ENCODE results near the gene IDI1.

IDI1 gene

GRCh38 chr10:1029838-1030237, 19.1 kb downstream of the IDI1 start:
- no CpG with 5 or more reads among the region's 7 CpGs for WGBS (ENCODE audit: extremely low coverage, insufficient coverage, low lambda C conversion rate)

GRCh38 chr10:1026578-1026977, 22.3 kb downstream of the IDI1 start:
- H3K4me2 ChIP-seq (ENCODE audit: low read length) = no peak overlapping the region
- H3K9ac ChIP-seq (ENCODE audit: low read length) = no peak overlapping the region
- DNase-seq = no peak
- no peak overlapping the region for H2AK5ac ChIP-seq (ENCODE audit: low read length)
- no peak overlapping the region for H2BK15ac ChIP-seq (replicated peaks; ENCODE audit: low read depth)
- H2BK120ac ChIP-seq (ENCODE audit: low read depth, low read length) = no peak overlapping the region
- H3K4me1 ChIP-seq (ENCODE audit: control insufficient read depth, low read depth, low read length) = no peaks in the 10 kb centered on the region
- H3K23ac ChIP-seq (ENCODE audit: low read length) = no peak overlapping the region
- H3K27ac ChIP-seq (ENCODE audit: low read depth, low read length) = no peak overlapping the region
- H3K27me3 ChIP-seq (ENCODE audit: insufficient read depth, low read length, poor library complexity) = no peaks in the 10 kb centered on the region
- H4K5ac ChIP-seq (ENCODE audit: low read length) = no peak overlapping the region
- H3K56ac ChIP-seq (ENCODE audit: low read length) = no peak overlapping the region
- no peaks in the 10 kb centered on the region for H3K79me2 ChIP-seq (ENCODE audit: control insufficient read depth, insufficient read depth, low read length)
- H2BK5ac ChIP-seq (ENCODE audit: low read length) = no peak overlapping the region
- no peak overlapping the region for H3K4me3 ChIP-seq (ENCODE audit: low read length)
- WGBS (ENCODE audit: extremely low coverage, insufficient coverage, low lambda C conversion rate) = no CpG with 5 or more reads among the region's 6 CpGs
- H4K8ac ChIP-seq (ENCODE audit: low read depth, low read length) = no peak overlapping the region
- no peaks in the 10 kb centered on the region for H3K36me3 ChIP-seq (ENCODE audit: control insufficient read depth, insufficient read depth, low read length)
- H3K79me1 ChIP-seq (ENCODE audit: low read length) = no peaks in the 10 kb centered on the region
- no peak overlapping the region for H3K4ac ChIP-seq (ENCODE audit: low read depth, low read length)
- H3K18ac ChIP-seq (ENCODE audit: low read length) = no peak overlapping the region

More at GRCh38 chr10:1029838-1030237, 19.1 kb downstream of the IDI1 start:
- H3K79me1 ChIP-seq (ENCODE audit: low read length) = no peaks in the 10 kb centered on the region
- no peak overlapping the region for H4K8ac ChIP-seq (ENCODE audit: low read depth, low read length)
- H2BK15ac ChIP-seq (replicated peaks; ENCODE audit: low read depth) = no peak overlapping the region
- H2BK5ac ChIP-seq (ENCODE audit: low read length) = no peak overlapping the region
- H3K4me3 ChIP-seq (ENCODE audit: low read length) = no peak overlapping the region
- H3K56ac ChIP-seq (ENCODE audit: low read length) = no peak overlapping the region
- no peak overlapping the region for H3K23ac ChIP-seq (ENCODE audit: low read length)
- no peak overlapping the region for H2BK120ac ChIP-seq (ENCODE audit: low read depth, low read length)
- DNase-seq = no peak
- H3K27me3 ChIP-seq (ENCODE audit: insufficient read depth, low read length, poor library complexity) = no peaks in the 10 kb centered on the region
- no peak overlapping the region for H2AK5ac ChIP-seq (ENCODE audit: low read length)
- H3K79me2 ChIP-seq (ENCODE audit: control insufficient read depth, insufficient read depth, low read length) = no peaks in the 10 kb centered on the region
- no peak overlapping the region for H3K4me2 ChIP-seq (ENCODE audit: low read length)
- no peak overlapping the region for H4K5ac ChIP-seq (ENCODE audit: low read length)
- no peak overlapping the region for H3K18ac ChIP-seq (ENCODE audit: low read length)
- H3K27ac ChIP-seq (ENCODE audit: low read depth, low read length) = no peak overlapping the region
- no peak overlapping the region for H3K9ac ChIP-seq (ENCODE audit: low read length)
- no peaks in the 10 kb centered on the region for H3K36me3 ChIP-seq (ENCODE audit: control insufficient read depth, insufficient read depth, low read length)
- no peak overlapping the region for H3K4ac ChIP-seq (ENCODE audit: low read depth, low read length)
- no peaks in the 10 kb centered on the region for H3K4me1 ChIP-seq (ENCODE audit: control insufficient read depth, low read depth, low read length)

GRCh38 chr10:1025683-1026082, 23.2 kb downstream of the IDI1 start, which contains the start of gene IDI2:
Gene IDI2 (minus strand): TSS chr10:1025859. CDS start chr10:1024723, 1,136 bp downstream.
- Histone ChIP-seq H2AK5ac (ENCODE audit: low read length) (no peak within 1 kb of the TSS), H2BK5ac (ENCODE audit: low read length) (no peak within 1 kb of the TSS), H3K79me1 (ENCODE audit: low read length) (no peaks in the 10 kb centered on the region), H3K27me3 (ENCODE audit: insufficient read depth, low read length, poor library complexity) (no peaks in the 10 kb centered on the region), H3K4ac (ENCODE audit: low read depth, low read length) (no peak within 1 kb of the TSS), H3K27ac (ENCODE audit: low read depth, low read length) (no peak within 1 kb of the TSS), H4K8ac (ENCODE audit: low read depth, low read length) (no peak within 1 kb of the TSS), H4K5ac (ENCODE audit: low read length) (no peak within 1 kb of the TSS), H3K4me2 (ENCODE audit: low read length) (no peak within 1 kb of the TSS), H3K23ac (ENCODE audit: low read length) (no peak within 1 kb of the TSS), H3K4me1 (ENCODE audit: control insufficient read depth, low read depth, low read length) (no peaks in the 10 kb centered on the region), H3K9ac (ENCODE audit: low read length) (no peak within 1 kb of the TSS), H3K79me2 (ENCODE audit: control insufficient read depth, insufficient read depth, low read length) (no peaks in the 10 kb centered on the region), H3K18ac (ENCODE audit: low read length) (no peak within 1 kb of the TSS), H2BK120ac (ENCODE audit: low read depth, low read length) (no peak within 1 kb of the TSS), H3K4me3 (ENCODE audit: low read length) (no peak within 1 kb of the TSS), H2BK15ac (replicated peaks; ENCODE audit: low read depth) (no peak within 1 kb of the TSS), H3K56ac (ENCODE audit: low read length) (no peak within 1 kb of the TSS), H3K36me3 (ENCODE audit: control insufficient read depth, insufficient read depth, low read length) (no peaks in the 10 kb centered on the region)
- no CpG with 5 or more reads among the region's 1 CpG for WGBS (ENCODE audit: extremely low coverage, insufficient coverage, low lambda C conversion rate)
- no peak for DNase-seq

GRCh38 chr10:1024103-1024502, 24.8 kb downstream of the IDI1 start:
- no CpG with 5 or more reads among the region's 12 CpGs for WGBS (ENCODE audit: extremely low coverage, insufficient coverage, low lambda C conversion rate)
- Histone ChIP-seq H3K79me1 (ENCODE audit: low read length) (no peaks in the 10 kb centered on the region), H3K23ac (ENCODE audit: low read length) (no peak overlapping the region)

GRCh38 chr10:1022413-1022812, 26.5 kb downstream of the IDI1 start:
- no CpG with 5 or more reads among the region's 12 CpGs for WGBS (ENCODE audit: extremely low coverage, insufficient coverage, low lambda C conversion rate)
- H3K4me2 ChIP-seq (ENCODE audit: low read length) = no peak overlapping the region

More at GRCh38 chr10:1024103-1024502, 24.8 kb downstream of the IDI1 start:
- no peak for DNase-seq
- H3K36me3 ChIP-seq (ENCODE audit: control insufficient read depth, insufficient read depth, low read length) = peaks cover 6% of the 10 kb centered on the region
- H2BK15ac ChIP-seq (replicated peaks; ENCODE audit: low read depth) = no peak overlapping the region
- H3K4ac ChIP-seq (ENCODE audit: low read depth, low read length) = no peak overlapping the region
- no peak overlapping the region for H4K8ac ChIP-seq (ENCODE audit: low read depth, low read length)
- no peak overlapping the region for H3K9ac ChIP-seq (ENCODE audit: low read length)
- no peak overlapping the region for H3K56ac ChIP-seq (ENCODE audit: low read length)
- no peaks in the 10 kb centered on the region for H3K27me3 ChIP-seq (ENCODE audit: insufficient read depth, low read length, poor library complexity)
- no peaks in the 10 kb centered on the region for H3K79me2 ChIP-seq (ENCODE audit: control insufficient read depth, insufficient read depth, low read length)
- H2AK5ac ChIP-seq (ENCODE audit: low read length) = no peak overlapping the region
- no peak overlapping the region for H2BK120ac ChIP-seq (ENCODE audit: low read depth, low read length)
- no peaks in the 10 kb centered on the region for H3K4me1 ChIP-seq (ENCODE audit: control insufficient read depth, low read depth, low read length)
- H3K18ac ChIP-seq (ENCODE audit: low read length) = no peak overlapping the region
- H3K4me2 ChIP-seq (ENCODE audit: low read length) = no peak overlapping the region
- H3K4me3 ChIP-seq (ENCODE audit: low read length) = no peak overlapping the region
- no peak overlapping the region for H4K5ac ChIP-seq (ENCODE audit: low read length)
- no peak overlapping the region for H3K27ac ChIP-seq (ENCODE audit: low read depth, low read length)
- no peak overlapping the region for H2BK5ac ChIP-seq (ENCODE audit: low read length)

GRCh38 chr10:1020958-1021357, 28.0 kb downstream of the IDI1 start:
- no peak overlapping the region for H3K9ac ChIP-seq (ENCODE audit: low read length)
- H4K8ac ChIP-seq (ENCODE audit: low read depth, low read length) = no peak overlapping the region
- no peaks in the 10 kb centered on the region for H3K79me1 ChIP-seq (ENCODE audit: low read length)
- no peak overlapping the region for H2BK5ac ChIP-seq (ENCODE audit: low read length)
- H2BK120ac ChIP-seq (ENCODE audit: low read depth, low read length) = no peak overlapping the region
- no peak overlapping the region for H2BK15ac ChIP-seq (replicated peaks; ENCODE audit: low read depth)
- H3K56ac ChIP-seq (ENCODE audit: low read length) = no peak overlapping the region
- H3K23ac ChIP-seq (ENCODE audit: low read length) = no peak overlapping the region
- H3K4me2 ChIP-seq (ENCODE audit: low read length) = no peak overlapping the region
- no peak overlapping the region for H3K4ac ChIP-seq (ENCODE audit: low read depth, low read length)
- peak overlapping the region; percentile 7 for H3K27ac ChIP-seq (ENCODE audit: low read depth, low read length)
- H3K27me3 ChIP-seq (ENCODE audit: insufficient read depth, low read length, poor library complexity) = no peaks in the 10 kb centered on the region
- H2AK5ac ChIP-seq (ENCODE audit: low read length) = no peak overlapping the region
- no CpG with 5 or more reads among the region's 9 CpGs for WGBS (ENCODE audit: extremely low coverage, insufficient coverage, low lambda C conversion rate)
- H3K36me3 ChIP-seq (ENCODE audit: control insufficient read depth, insufficient read depth, low read length) = peaks cover 19% of the 10 kb centered on the region
- H3K79me2 ChIP-seq (ENCODE audit: control insufficient read depth, insufficient read depth, low read length) = no peaks in the 10 kb centered on the region
- no peaks in the 10 kb centered on the region for H3K4me1 ChIP-seq (ENCODE audit: control insufficient read depth, low read depth, low read length)
- no peak overlapping the region for H3K18ac ChIP-seq (ENCODE audit: low read length)
- H4K5ac ChIP-seq (ENCODE audit: low read length) = no peak overlapping the region
- DNase-seq = no peak
- no peak overlapping the region for H3K4me3 ChIP-seq (ENCODE audit: low read length)

More at GRCh38 chr10:1022413-1022812, 26.5 kb downstream of the IDI1 start:
- Histone ChIP-seq H3K4me3 (ENCODE audit: low read length) (no peak overlapping the region), H3K79me1 (ENCODE audit: low read length) (no peaks in the 10 kb centered on the region), H3K4me1 (ENCODE audit: control insufficient read depth, low read depth, low read length) (no peaks in the 10 kb centered on the region), H3K56ac (ENCODE audit: low read length) (no peak overlapping the region), H2BK5ac (ENCODE audit: low read length) (no peak overlapping the region), H4K8ac (ENCODE audit: low read depth, low read length) (no peak overlapping the region), H3K9ac (ENCODE audit: low read length) (no peak overlapping the region), H3K36me3 (ENCODE audit: control insufficient read depth, insufficient read depth, low read length) (peaks cover 11% of the 10 kb centered on the region), H3K23ac (ENCODE audit: low read length) (no peak overlapping the region), H3K79me2 (ENCODE audit: control insufficient read depth, insufficient read depth, low read length) (no peaks in the 10 kb centered on the region), H2BK15ac (replicated peaks; ENCODE audit: low read depth) (no peak overlapping the region), H3K27me3 (ENCODE audit: insufficient read depth, low read length, poor library complexity) (no peaks in the 10 kb centered on the region), H3K4ac (ENCODE audit: low read depth, low read length) (no peak overlapping the region), H2BK120ac (ENCODE audit: low read depth, low read length) (no peak overlapping the region), H2AK5ac (ENCODE audit: low read length) (no peak overlapping the region), H4K5ac (ENCODE audit: low read length) (no peak overlapping the region), H3K27ac (ENCODE audit: low read depth, low read length) (no peak overlapping the region), H3K18ac (ENCODE audit: low read length) (no peak overlapping the region)
- DNase-seq = no peak
